Right cardiac atrium (tissue), 5 donors: ENCODE results near the gene ATP7B. TPM values are rescaled to one million over a fixed set of nuclear protein-coding genes. Genes with fewer than 3 reads are reported as not detected.
A peak's percentile ranks its signal among the peaks of the same experiment; 100 is the strongest.

ENCODE experiments used
- ATAC-seq, 2 donors: fragments of 200-7000 bp; cut with Tn5 transposase; one replicate each; pipeline versions ENCODE4 v1.8.0 to v1.9.1; 2020; ENCODE audit warnings: moderate library complexity in 2 of 2, mild to moderate bottlenecking in 1 of 2
- DNase-seq, 3 donors: peaks; one replicate each; pipeline ENCODE4 v3.0.0-alpha.2; 2020
- H3K27ac ChIP-seq: one replicate; pipeline ENCODE4 v1.5.1; 2013; ENCODE audit warnings: mild to moderate bottlenecking, low read length, control low read depth, moderate library complexity
- H3K27me3 ChIP-seq: one replicate; pipeline ENCODE4 v1.6.1; 2013; ENCODE audit not compliant: control insufficient read depth, insufficient read depth
- H3K4me1 ChIP-seq: one replicate; pipeline ENCODE4 v1.6.1; 2013; ENCODE audit warnings: low read length; ENCODE audit not compliant: control insufficient read depth, insufficient read depth
- H3K4me3 ChIP-seq: one replicate; pipeline ENCODE4 v1.5.1; 2013; ENCODE audit warnings: low read length, control low read depth
- H3K9me3 ChIP-seq: one replicate; pipeline ENCODE4 v1.6.1; 2013; ENCODE audit warnings: low read length; ENCODE audit not compliant: control insufficient read depth
- WGBS: extraction: QIAGEN DNeasy Blood & Tissue Kit; methylation state at CpG from one replicate; pipeline ENCODE4 v1.1.7; 2013; 5-methylcytosine and 5-hydroxymethylcytosine counted together
- intact Hi-C, 4 donors: fragments of 100-400 bp; cut with DNase I; formaldehyde crosslinking; loops; one replicate each; pipeline versions ENCODE4 v1.11.0 to v1.14.0; 2022 to 2023
- polyA plus RNA-seq: library from polyadenylated mRNA; stranded (reverse); fragments of 200-250 nt; gene quantifications from one replicate; pipeline ENCODE4 v1.2.3, GENCODE V29; 2013
- total RNA-seq, 4 donors: library from RNA; stranded (reverse); fragmentation: NEBNext Ultra II Directional; extraction: Animal tissue kit (Norgen Biotek cat#: 25700); gene quantifications; one replicate each; pipeline ENCODE4 v1.2.1, GENCODE V29; 2021
- donor health status: healthy with polysubstance abuse.
- donor health status: DM: no; HTN: yes; CAD: no.
- donor health status: DM: no; HTN: no; CAD: no.
- donor health status: DM: no; HTN: yes; CAD: no; lungs with severe emphysema.
- donor health status: DM: yes; HTN: yes; CAD: no.

Gene ATP7B
- total and polyA plus RNA-seq, 5 donors = 2.4 to 6.4 (median 5.5) TPM

- Histone ChIP-seq H3K9me3 (no peaks in the 10 kb centered on the region), H3K27me3 (no peaks in the 10 kb centered on the region), H3K4me3 (no peak overlapping the region), H3K4me1 (no peaks in the 10 kb centered on the region), H3K27ac (no peak overlapping the region)
- ATAC-seq (no peak), DNase-seq (no peak)
- intact Hi-C loops = no loop called here
- WGBS = 78% methylated on average over 8 of the region's 8 CpGs
Measured at GRCh38 chr13:51920786-51921185, 90.5 kb downstream of the ATP7B start.

GRCh38 chr13:51920267-51920666 lies 91.0 kb downstream of the ATP7B start:
- DNase-seq (no peak), ATAC-seq (no peak)
- Histone ChIP-seq H3K27me3 (no peaks in the 10 kb centered on the region), H3K4me1 (no peaks in the 10 kb centered on the region), H3K27ac (no peak overlapping the region), H3K9me3 (no peaks in the 10 kb centered on the region), H3K4me3 (no peak overlapping the region)
- 56% methylated on average over 3 of the region's 3 CpGs for WGBS
- intact Hi-C loops = no loop called here

- Histone ChIP-seq H3K4me3 (no peak overlapping the region), H3K27ac (no peak overlapping the region), H3K9me3 (no peaks in the 10 kb centered on the region), H3K27me3 (no peaks in the 10 kb centered on the region), H3K4me1 (no peaks in the 10 kb centered on the region)
- no peak for ATAC-seq
- WGBS = 87% methylated on average over 9 of the region's 9 CpGs
- DNase-seq = no peak
- intact Hi-C loops = loop anchor here in 1 of 4 donors (10.0 kb wide), 1 partner anchor 75 kb away; no protein-coding TSS in a partner anchor
Measured at GRCh38 chr13:51919531-51919930, 91.7 kb downstream of the ATP7B start.

DNA sequence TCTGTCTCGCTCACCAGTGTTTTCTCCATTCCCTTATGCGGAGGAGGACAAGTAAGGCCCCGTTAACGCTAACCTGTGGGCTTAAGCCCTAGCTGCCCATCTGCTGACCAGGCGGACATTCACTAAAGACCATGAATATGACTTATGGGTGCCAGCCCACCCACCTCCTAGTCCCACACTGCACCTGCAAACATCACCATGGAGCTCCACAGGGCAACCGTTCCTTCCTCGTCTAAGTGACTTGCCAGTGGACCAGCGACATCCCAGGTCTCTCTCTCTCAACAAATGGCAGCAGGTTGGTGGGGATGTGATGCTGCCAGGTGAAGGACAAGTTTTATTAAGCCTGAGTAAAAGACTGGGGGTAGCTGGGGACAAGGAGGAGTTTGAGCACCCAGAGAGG lies 94.3 kb downstream of the ATP7B start:
- 95% methylated on average over 8 of the region's 8 CpGs for WGBS
- Histone ChIP-seq H3K27ac (no peak overlapping the region), H3K4me1 (no peaks in the 10 kb centered on the region), H3K4me3 (no peak overlapping the region), H3K9me3 (no peaks in the 10 kb centered on the region), H3K27me3 (no peaks in the 10 kb centered on the region)
- no peak for DNase-seq
- intact Hi-C loops = loop anchor here in 1 of 4 donors (10.0 kb wide), 1 partner anchor 78 kb away; no protein-coding TSS in a partner anchor
- ATAC-seq = no peak

GRCh38 chr13:51916051-51916818 lies 95.0 kb downstream of the ATP7B start:
- ATAC-seq = no peak
- WGBS = 85% methylated on average over 7 of the region's 7 CpGs
- intact Hi-C loops = loop anchor here in 1 of 4 donors (10.0 kb wide), 1 partner anchor 79 kb away; no protein-coding TSS in a partner anchor
- no peak overlapping the region for H3K4me3 ChIP-seq
- H3K27me3 ChIP-seq = no peaks in the 10 kb centered on the region
- H3K9me3 ChIP-seq = no peaks in the 10 kb centered on the region
- no peak overlapping the region for H3K27ac ChIP-seq
- H3K4me1 ChIP-seq = no peaks in the 10 kb centered on the region
- no peak for DNase-seq

DNA sequence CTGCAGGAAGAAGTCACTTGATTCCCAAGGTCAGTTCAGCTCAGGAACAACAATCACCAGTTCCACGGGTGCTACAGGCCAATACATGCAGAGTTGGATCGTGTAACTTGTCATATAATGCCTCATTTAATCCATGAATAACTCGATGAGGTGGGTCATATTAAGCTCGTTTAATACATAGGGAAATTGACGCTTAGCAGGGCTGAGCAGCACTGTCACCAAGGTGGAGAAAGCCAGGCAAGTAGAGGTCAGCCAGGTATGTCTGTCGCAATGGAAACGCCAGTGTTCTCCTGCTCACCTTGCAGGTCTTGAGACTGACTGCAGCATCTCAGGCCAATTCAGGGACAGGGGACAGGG lies 97.1 kb downstream of the ATP7B start:
- no peaks in the 10 kb centered on the region for H3K9me3 ChIP-seq
- 86% methylated on average over 7 of the region's 7 CpGs for WGBS
- no peaks in the 10 kb centered on the region for H3K27me3 ChIP-seq
- H3K4me3 ChIP-seq = no peak overlapping the region
- intact Hi-C loops = loop anchor here in 1 of 4 donors (10.0 kb wide), 1 partner anchor 81 kb away; no protein-coding TSS in a partner anchor
- ATAC-seq (no peak), DNase-seq (no peak)
- H3K27ac ChIP-seq = no peak overlapping the region
- no peaks in the 10 kb centered on the region for H3K4me1 ChIP-seq

DNA sequence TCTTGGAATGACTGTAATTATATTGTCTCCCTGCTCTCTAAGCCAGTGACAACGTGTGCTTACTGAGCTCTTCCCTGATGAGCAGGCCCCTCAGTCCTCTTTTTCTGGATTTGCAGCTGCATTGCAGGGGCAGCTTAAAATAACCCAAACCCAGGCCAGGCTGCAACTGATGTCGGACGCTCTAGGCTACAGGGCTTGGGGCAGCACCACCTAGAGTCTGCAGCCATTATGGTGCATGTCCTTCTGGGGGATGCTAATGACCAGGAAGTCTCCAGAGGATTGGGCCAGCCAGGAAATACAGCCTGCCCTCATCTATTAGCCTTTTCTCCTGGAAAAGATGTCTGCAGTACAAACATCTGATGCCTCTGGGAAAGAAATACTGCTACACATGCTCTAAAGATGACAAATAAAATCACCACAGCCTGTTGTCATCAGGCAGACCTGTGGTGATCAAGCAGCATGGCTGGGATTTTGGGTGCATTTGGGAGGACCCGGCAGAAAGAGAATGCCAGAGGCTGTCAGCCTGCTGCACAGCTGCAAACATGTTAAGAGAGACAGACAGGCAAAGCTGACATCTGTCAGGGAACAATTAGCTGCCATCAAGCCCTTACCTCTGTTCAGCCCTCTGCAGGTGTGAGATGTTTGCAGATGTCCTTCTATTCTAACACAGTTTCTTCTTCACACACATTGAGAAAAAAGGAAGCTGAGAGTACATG lies 97.7 kb downstream of the ATP7B start:
- intact Hi-C loops = loop anchor here in 1 of 4 donors (10.0 kb wide), 1 partner anchor 81 kb away; no protein-coding TSS in a partner anchor
- H3K9me3 ChIP-seq = no peaks in the 10 kb centered on the region
- H3K27ac ChIP-seq = no peak overlapping the region
- DNase-seq = no peak
- H3K4me3 ChIP-seq = no peak overlapping the region
- no peaks in the 10 kb centered on the region for H3K27me3 ChIP-seq
- no peaks in the 10 kb centered on the region for H3K4me1 ChIP-seq
- ATAC-seq = peak in 1 of 2 donors; percentile 23
- whole genome bisulfite sequencing = 51% methylated on average over 4 of the region's 4 CpGs

DNA sequence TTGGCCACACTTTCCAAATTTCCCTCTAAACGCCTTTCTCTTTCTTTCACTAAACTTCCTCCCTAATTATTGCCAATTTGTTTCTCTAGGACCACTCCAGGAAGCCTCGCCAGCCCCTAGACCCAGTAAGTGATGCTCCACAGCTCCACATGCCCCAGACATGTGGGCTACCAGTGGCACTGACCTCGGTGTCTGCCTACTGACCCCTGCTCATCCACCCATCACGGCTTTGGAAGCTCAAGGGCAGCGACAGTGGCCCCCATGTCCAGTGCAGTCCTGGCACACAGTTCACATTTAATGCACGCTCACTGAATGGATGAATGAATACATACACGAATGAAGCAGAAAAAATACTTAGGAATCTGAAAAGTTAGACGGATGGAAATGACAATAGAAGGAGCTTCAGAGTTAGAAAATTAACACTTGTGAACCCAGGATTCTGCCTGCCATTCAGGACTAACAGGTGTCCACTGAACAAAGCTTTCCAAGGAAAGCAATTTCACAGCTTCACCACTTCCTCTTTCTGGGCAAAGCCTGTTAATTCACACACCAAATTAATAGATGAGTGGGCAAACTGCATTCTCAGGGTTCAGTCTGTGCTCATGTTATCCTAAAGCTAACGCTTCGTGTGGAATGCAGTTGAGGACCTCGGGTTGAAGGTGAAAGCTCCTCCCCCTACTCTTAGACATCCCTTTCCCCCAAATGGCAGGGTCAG lies 98.6 kb downstream of the ATP7B start:
- Histone ChIP-seq H3K4me1 (no peaks in the 10 kb centered on the region), H3K27me3 (no peaks in the 10 kb centered on the region), H3K9me3 (no peaks in the 10 kb centered on the region), H3K27ac (no peak overlapping the region), H3K4me3 (no peak overlapping the region)
- intact Hi-C loops = loop anchor here in 1 of 4 donors (10.0 kb wide), 1 partner anchor 82 kb away; no protein-coding TSS in a partner anchor
- ATAC-seq = no peak
- DNase-seq = no peak
- WGBS = 67% methylated on average over 11 of the region's 11 CpGs

DNA sequence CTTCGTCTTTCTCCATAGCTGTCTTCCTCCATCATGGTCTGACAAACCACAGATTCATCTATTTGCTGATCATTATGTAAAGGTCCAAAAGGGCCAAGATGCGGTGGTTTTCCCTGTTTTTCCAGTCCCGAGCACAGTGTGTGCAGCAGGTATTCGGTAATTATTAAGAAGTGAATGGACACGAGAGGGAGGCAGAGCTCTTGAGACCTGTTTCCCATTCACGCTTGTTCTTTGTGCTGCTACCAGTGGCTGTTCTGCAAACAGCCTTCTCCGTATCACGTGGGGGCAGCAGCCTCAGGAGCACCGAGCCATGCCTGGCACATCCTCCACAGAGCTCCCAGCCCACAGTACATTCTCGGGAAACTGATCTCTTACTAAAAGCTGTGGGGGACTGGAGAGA lies 99.2 kb downstream of the ATP7B start:
- H3K9me3 ChIP-seq = no peaks in the 10 kb centered on the region
- WGBS = 55% methylated on average over 10 of the region's 10 CpGs
- ATAC-seq (peak; percentile 69 to 89), DNase-seq (no peak)
- no peak overlapping the region for H3K4me3 ChIP-seq
- intact Hi-C loops = loop anchor here in 1 of 4 donors (10.0 kb wide), 1 partner anchor 83 kb away; no protein-coding TSS in a partner anchor
- H3K4me1 ChIP-seq = peaks cover 2% of the 10 kb centered on the region
- H3K27me3 ChIP-seq = no peaks in the 10 kb centered on the region
- no peak overlapping the region for H3K27ac ChIP-seq

DNA sequence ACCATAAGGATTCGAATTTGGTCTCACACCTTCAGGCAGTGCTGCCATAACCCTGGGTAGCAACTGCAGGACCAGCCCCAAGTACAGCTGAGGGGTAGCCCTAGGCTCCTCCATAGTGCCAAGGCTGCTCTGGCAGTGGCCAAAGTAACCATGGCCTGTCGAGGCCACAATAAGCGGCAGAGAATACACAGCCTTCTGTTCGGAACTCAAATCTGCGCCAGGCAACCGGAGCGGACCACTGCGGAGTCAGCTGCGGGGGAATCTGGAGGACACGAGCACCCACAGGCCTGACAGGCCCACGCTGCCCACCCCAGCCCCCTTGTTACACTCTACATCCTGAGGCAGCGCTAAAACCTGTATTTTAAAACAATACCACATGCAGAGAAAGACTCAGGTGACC lies 100.7 kb downstream of the ATP7B start:
- Histone ChIP-seq H3K4me1 (peaks cover 7% of the 10 kb centered on the region), H3K27ac (no peak overlapping the region), H3K4me3 (no peak overlapping the region), H3K27me3 (no peaks in the 10 kb centered on the region), H3K9me3 (no peaks in the 10 kb centered on the region)
- DNase-seq (no peak), ATAC-seq (no peak)
- 94% methylated on average over 12 of the region's 12 CpGs for WGBS
- intact Hi-C loops = loop anchor here in 1 of 4 donors (10.0 kb wide), 1 partner anchor 84 kb away; no protein-coding TSS in a partner anchor
